GM21360 (cell line): Measurements from ENCODE around the gene COL13A1.

Source experiments
- ATAC-seq: cut with Tn5 transposase; IDR thresholded peaks from one replicate; pipeline ENCODE4 v1.9.1; 2021; ENCODE audit warnings: mild to moderate bottlenecking, moderate library complexity; ENCODE audit not compliant: unreplicated experiment

The COL13A1 gene

GRCh38 chr10:69818676-69819239, 17.1 kb downstream of the COL13A1 start:
- ATAC-seq, result no peak

GRCh38 chr10:69819716-69820506, 18.2 kb downstream of the COL13A1 start:
- ATAC-seq, result no peak

GRCh38 chr10:69820817-69821216, 19.1 kb downstream of the COL13A1 start:
- no peak for ATAC-seq

DNA sequence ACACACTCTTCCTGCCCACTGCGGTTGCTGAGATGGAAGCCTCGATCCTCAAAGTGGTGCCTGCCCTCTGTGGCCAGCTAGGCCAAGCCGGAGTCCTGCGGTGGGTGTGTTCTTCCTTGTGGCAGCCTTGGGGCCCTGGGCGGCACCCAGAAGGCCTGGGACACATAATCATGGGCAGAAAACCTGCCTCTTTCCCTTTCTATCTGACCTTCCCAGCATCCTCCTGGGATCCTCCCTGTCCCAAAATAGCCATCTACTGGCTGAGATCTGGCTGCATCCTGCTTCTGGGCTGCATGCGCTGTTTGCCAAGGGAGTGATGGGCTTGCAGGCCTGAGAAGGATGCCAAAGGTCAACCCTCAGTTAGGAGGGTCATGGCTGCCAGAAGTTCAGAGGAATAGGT, 23.9 kb downstream of the COL13A1 start:
- ATAC-seq, result no peak

DNA sequence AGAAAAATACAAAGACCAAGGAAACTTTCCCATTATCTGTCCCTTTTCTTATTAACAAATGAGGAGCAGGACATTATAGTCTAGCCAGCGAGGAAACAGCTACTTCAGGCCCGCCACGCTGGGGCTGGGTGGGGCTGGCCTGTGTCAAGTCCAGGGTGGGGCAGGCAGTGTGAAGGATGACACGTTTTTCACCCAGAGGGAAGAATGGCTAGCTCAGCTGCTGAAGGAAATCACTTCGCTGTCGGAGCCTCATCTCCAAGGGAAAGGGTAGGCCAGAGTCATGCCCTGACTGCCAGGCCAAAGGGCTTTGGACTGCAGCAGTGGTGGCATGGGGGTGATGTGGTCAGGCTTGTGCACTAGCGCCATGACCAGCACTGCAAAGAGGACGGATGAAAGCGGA, 24.4 kb downstream of the COL13A1 start:
- ATAC-seq, result no peak

GRCh38 chr10:69826789-69827554, 25.3 kb downstream of the COL13A1 start:
- ATAC-seq, result no peak

GRCh38 chr10:69828144-69828870, 26.6 kb downstream of the COL13A1 start:
- ATAC-seq, result no peak

DNA sequence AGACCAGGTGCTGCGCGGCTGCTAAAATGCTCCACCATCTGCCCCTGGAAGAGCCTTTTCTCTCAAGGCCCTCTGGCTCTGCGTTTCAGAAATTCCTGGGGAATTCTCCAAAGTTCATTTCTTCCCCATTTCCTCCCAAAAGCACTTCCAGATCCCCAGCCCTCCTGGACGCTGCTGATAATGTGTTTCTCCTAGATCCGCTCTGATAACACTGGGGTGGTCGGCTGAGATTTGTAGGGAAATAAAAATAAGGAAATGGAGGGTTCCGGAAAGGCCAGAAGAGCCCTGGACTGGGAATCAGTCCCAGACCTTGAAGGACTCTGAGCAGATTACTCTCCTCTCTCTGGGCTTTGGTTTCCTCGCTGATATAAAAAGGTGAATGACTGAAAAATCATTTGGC, 28.1 kb downstream of the COL13A1 start:
- ATAC-seq, result no peak

- ATAC-seq, result no peak
These were observed 29.6 kb downstream of the COL13A1 start for GRCh38 chr10:69831231-69831855.

GRCh38 chr10:69835233-69835632, 33.5 kb downstream of the COL13A1 start:
- ATAC-seq, result no peak

DNA sequence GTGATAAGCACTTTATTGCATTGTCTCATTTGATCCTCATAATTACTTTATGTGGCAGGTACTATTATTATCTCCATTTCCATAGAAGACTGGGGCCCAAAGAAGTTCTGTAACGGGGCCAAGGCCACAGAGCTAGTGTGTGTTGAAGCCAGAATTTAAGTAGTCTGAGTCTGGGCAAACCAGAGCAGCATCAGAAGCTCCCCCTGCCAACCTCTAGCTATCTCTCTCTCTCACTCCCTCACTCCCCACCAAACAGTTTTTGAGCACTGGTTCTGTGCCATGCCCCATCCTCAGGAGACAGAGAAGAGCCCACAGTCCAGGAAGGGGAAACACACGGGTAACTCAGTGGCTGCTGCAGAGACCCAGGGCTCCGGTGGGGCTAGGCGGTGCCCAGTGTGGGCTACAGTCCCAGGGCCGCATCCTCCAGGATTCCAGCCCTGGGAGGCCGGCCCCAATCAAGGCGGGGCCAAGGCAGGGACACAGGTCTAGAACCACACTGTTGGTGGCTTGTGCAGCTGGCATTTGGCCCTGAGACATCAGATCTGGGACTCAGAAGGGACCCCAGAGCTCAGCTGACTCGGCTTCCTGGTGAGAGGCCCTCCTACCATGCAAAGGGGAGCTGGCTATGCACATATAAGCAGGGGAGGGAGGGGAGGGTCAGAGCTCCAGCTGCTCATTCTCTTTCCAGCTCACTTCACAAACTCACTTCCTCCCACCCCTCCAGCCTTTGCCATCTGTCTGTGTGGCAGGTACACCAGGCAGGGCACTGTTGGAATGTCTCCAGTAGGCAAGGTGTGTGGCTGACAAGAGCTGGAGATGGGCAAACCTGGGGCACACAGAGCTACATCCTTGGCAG, 34.4 kb downstream of the COL13A1 start:
- no peak for ATAC-seq

DNA sequence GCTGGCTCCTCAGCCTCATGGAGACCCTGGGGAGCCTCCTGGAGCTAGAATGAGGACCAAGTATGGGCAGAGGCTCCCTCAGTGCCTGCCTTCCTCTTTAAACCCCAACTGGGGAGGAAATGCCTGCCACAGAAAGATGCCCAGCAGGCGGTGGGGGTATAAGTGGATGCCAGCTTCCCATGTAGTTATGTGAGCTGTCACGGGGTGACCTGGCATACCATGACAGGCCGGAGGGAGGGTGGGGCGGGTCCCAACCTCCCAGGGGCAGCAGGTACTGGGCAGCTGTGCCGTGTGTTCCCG, 35.0 kb downstream of the COL13A1 start:
- no peak for ATAC-seq

- ATAC-seq, result no peak
These were observed 35.6 kb downstream of the COL13A1 start for GRCh38 chr10:69837261-69837660.

GRCh38 chr10:69838418-69838817, 36.7 kb downstream of the COL13A1 start:
- no peak for ATAC-seq

- no peak for ATAC-seq
These were observed 37.1 kb downstream of the COL13A1 start for GRCh38 chr10:69838853-69839252.

- ATAC-seq, result no peak
These were observed 38.1 kb downstream of the COL13A1 start for GRCh38 chr10:69839696-69840345.

- ATAC-seq, result no peak
These were observed 39.1 kb downstream of the COL13A1 start for GRCh38 chr10:69840773-69841172.

DNA sequence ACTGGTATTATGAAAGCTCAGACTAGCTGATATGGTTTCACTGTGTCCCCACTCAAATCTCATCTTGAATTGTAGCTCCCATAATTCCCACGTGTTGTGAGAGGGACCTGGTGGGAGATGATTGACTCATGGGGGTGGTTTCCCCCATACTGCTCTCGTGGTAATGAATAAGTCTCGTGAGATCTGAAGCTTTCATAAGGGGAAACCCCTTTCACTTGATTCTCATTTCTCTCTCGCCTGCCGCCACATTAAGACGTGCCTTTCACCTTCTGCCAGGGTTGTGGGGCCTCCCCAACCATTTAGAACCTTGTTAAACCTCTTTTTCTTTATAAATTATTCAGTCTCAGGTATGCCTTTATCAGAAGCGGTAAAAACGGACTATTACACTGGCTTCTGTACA, 40.3 kb downstream of the COL13A1 start:
- ATAC-seq, result no peak

- no peak for ATAC-seq
These were observed 41.2 kb downstream of the COL13A1 start for GRCh38 chr10:69842882-69843281.

DNA sequence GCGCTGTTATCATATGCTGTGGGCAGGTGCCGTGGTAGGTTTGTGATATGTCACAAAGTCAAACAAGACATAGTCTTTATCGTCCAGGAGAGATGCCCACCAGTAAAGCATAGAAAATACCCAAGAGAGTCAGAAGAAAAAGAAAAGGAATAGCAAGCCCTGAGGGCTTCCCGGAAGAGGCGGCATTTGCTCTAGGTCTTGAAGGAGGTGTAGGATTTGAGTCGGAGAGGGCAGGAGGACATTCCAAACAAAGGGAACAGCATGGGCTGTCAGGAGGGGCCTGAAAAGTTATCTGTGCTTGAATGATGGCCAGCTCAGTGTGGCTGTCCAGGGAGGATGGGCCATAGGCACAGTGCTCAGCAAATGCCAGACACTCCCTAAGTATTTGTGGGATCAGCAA, 42.2 kb downstream of the COL13A1 start:
- ATAC-seq, result no peak
